Prostate gland (tissue), 2 donors: ENCODE results near the gene FBXL4.

Source experiments
- POLR2A ChIP-seq: fragments of 450-650 bp; IDR thresholded peaks from one replicate; pipeline ENCODE4 v1.6.1; 2016; ENCODE audit warnings: antibody characterized with exemption, mild to moderate bottlenecking
- POLR2AphosphoS5 ChIP-seq: sonication (generic); formaldehyde crosslinking; IDR thresholded peaks from one replicate; pipeline ENCODE4 v1.6.1; 2017; ENCODE audit warnings: antibody characterized with exemption
- TF ChIP-seq, protein P1 (sequence below), 4 experiments: fragments of 200-600 bp in 2 of 4; fragments of 450-650 bp in 2 of 4; sonication (generic) in 2 of 4; IDR thresholded peaks; 1 replicate in 3 of 4; 2 replicates in 1 of 4; pipeline ENCODE4 v1.5.1; 2016 to 2019; ENCODE audit warnings: antibody characterized with exemption in 4 of 4, mild to moderate bottlenecking in 2 of 4, moderate library complexity in 2 of 4

DNA sequence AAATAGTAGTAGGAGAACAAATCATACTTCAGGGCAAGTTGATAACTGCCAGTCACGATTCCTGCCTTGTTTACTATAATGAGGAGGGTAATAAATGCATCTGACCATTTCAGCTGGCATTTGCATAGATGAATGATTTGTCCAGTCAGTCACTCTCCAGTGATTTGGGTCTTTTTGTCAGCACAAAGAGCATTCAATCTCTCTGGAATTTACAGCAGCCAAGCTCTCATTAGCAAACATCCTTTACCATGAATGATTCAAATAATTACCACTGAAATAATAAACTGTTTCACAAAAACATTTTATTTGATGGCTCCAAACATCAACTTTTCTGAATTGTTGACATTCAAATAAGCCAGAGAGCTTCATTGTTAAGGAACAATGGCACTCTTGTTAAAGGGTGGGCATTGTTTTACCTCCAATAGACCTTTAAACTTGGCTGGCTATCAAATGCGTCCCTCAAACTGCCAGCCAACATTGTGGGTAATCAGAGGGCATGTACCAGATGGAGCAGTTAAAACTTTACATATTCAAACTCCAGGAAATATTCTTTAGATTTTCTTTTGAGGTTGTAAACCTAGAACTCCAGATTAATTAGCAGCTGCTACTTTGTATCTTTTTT, 30.0 kb upstream of the FBXL4 start:
- TF ChIP-seq, protein P1, sequence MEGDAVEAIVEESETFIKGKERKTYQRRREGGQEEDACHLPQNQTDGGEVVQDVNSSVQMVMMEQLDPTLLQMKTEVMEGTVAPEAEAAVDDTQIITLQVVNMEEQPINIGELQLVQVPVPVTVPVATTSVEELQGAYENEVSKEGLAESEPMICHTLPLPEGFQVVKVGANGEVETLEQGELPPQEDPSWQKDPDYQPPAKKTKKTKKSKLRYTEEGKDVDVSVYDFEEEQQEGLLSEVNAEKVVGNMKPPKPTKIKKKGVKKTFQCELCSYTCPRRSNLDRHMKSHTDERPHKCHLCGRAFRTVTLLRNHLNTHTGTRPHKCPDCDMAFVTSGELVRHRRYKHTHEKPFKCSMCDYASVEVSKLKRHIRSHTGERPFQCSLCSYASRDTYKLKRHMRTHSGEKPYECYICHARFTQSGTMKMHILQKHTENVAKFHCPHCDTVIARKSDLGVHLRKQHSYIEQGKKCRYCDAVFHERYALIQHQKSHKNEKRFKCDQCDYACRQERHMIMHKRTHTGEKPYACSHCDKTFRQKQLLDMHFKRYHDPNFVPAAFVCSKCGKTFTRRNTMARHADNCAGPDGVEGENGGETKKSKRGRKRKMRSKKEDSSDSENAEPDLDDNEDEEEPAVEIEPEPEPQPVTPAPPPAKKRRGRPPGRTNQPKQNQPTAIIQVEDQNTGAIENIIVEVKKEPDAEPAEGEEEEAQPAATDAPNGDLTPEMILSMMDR (IDR thresholded peaks at IDR 0.05): no peak
- TF ChIP-seq POLR2A (no peak), POLR2AphosphoS5 (no peak)
